ENCODE data around the gene APCDD1L. TPM values are rescaled to one million over a fixed set of nuclear protein-coding genes. Genes with fewer than 3 reads are reported as not detected.
"Not testable (repeated sequence)": the region's sequence is repeated elsewhere in the genome, so short reads cannot be mapped to it uniquely, and the experiment has no call there.

APCDD1L gene
- total RNA-seq, 1 donor from 2014 or later, result not detected

DNA sequence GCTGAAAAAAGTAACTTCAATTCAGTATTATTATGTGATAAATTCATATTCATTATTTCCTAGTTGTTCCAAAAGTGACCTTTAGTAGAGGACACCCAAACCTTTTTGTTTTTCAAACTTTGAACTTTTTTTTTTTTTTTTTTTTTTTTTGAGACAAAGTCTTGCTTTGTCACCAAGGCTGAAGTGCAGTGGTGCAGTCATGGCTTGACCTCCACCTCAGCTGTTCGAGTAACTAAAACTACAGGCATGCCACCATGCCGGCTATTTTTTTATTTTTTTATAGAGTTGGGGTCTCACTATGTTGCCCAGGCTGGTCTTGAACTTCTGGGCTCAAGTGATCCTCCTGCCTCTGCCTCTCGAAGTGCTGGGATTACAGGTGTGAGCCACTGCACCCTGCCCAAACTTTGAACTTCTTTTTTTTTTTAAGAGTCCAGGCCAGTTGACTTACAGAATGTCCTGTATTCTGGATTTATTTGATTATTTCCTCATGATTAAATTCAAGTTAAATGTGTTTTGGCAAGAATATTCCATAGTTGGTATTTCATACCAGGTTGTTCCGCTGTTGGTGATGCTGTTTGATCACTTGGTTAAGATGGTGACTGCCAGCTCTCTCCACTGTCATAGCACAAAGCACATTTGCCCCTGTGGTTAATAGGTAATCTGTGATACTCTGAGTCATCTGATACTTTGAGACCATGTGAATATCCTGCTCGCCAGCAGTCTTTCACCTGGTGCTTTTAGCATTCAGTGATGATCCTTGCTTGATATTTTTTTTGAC, 78.1 kb downstream of the APCDD1L start:
- Mint-ChIP-seq H3K9me3 (no peaks in the 10 kb centered on the region), H3K4me1 (peaks cover 36% of the 10 kb centered on the region), H3K4me3 (no peak overlapping the region), H3K27ac (peak overlapping the region; percentile 16), H3K27me3 (no peaks in the 10 kb centered on the region), H3K36me3 (ENCODE audit: low read depth) (peaks cover 36% of the 10 kb centered on the region)
- DNase-seq, result no peak
- intact Hi-C loops (cut with micrococcal nuclease), result no loop called here

- H3K27ac Mint-ChIP-seq, result no peak overlapping the region
- H3K4me3 Mint-ChIP-seq, result no peak overlapping the region
- intact Hi-C loops (cut with micrococcal nuclease), result no loop called here
Observed at GRCh38 chr20:58435237-58435636, 80.0 kb downstream of the APCDD1L start.

DNA sequence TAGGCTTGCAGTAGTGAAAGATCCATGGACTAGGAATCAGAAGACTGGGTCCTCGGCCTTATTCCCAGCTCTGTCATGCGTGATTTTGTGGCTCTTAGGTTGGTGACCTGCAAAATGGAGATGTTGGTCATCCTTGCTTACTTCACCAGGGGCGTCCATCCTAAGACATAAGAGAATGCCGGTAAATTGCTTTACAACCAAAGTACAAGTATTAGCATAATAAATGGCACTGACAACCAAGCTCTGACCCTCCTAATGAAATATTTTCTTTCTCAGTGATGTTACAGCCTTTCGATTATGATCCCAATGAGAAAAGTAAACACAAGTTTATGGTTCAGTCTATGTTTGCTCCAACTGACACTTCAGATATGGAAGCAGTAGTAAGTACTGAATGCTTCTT, 80.9 kb downstream of the APCDD1L start:
- peaks cover 35% of the 10 kb centered on the region for H3K36me3 Mint-ChIP-seq (ENCODE audit: low read depth)
- peaks cover 33% of the 10 kb centered on the region for H3K4me1 Mint-ChIP-seq

More at GRCh38 chr20:58435237-58435636, 80.0 kb downstream of the APCDD1L start:
- H3K9me3 Mint-ChIP-seq, result no peaks in the 10 kb centered on the region
- H3K36me3 Mint-ChIP-seq (ENCODE audit: low read depth), result peaks cover 40% of the 10 kb centered on the region
- H3K4me1 Mint-ChIP-seq, result peaks cover 36% of the 10 kb centered on the region
- DNase-seq, result no peak
- H3K27me3 Mint-ChIP-seq, result no peaks in the 10 kb centered on the region

GRCh38 chr20:58433759-58434158, 81.4 kb downstream of the APCDD1L start:
- Mint-ChIP-seq H3K27ac (no peak overlapping the region), H3K4me1 (peaks cover 32% of the 10 kb centered on the region), H3K9me3 (no peaks in the 10 kb centered on the region), H3K4me3 (no peak overlapping the region), H3K36me3 (ENCODE audit: low read depth) (peaks cover 36% of the 10 kb centered on the region), H3K27me3 (no peaks in the 10 kb centered on the region)
- DNase-seq, result no peak
- intact Hi-C loops (cut with micrococcal nuclease), result no loop called here

More for the DNA sequence above, 80.9 kb downstream of the APCDD1L start:
- intact Hi-C loops (cut with micrococcal nuclease), result no loop called here
- H3K9me3 Mint-ChIP-seq, result no peaks in the 10 kb centered on the region
- H3K27me3 Mint-ChIP-seq, result no peaks in the 10 kb centered on the region
- no peak for DNase-seq
- H3K4me3 Mint-ChIP-seq, result no peak overlapping the region
- no peak overlapping the region for H3K27ac Mint-ChIP-seq

- Mint-ChIP-seq H3K27me3 (no peaks in the 10 kb centered on the region), H3K4me1 (peaks cover 31% of the 10 kb centered on the region), H3K4me3 (no peak overlapping the region), H3K36me3 (ENCODE audit: low read depth) (peaks cover 36% of the 10 kb centered on the region), H3K9me3 (no peaks in the 10 kb centered on the region), H3K27ac (peak overlapping the region; percentile 49)
- DNase-seq, result no peak
- intact Hi-C loops (cut with micrococcal nuclease), result no loop called here
Observed at GRCh38 chr20:58433029-58433647, 82.1 kb downstream of the APCDD1L start.

DNA sequence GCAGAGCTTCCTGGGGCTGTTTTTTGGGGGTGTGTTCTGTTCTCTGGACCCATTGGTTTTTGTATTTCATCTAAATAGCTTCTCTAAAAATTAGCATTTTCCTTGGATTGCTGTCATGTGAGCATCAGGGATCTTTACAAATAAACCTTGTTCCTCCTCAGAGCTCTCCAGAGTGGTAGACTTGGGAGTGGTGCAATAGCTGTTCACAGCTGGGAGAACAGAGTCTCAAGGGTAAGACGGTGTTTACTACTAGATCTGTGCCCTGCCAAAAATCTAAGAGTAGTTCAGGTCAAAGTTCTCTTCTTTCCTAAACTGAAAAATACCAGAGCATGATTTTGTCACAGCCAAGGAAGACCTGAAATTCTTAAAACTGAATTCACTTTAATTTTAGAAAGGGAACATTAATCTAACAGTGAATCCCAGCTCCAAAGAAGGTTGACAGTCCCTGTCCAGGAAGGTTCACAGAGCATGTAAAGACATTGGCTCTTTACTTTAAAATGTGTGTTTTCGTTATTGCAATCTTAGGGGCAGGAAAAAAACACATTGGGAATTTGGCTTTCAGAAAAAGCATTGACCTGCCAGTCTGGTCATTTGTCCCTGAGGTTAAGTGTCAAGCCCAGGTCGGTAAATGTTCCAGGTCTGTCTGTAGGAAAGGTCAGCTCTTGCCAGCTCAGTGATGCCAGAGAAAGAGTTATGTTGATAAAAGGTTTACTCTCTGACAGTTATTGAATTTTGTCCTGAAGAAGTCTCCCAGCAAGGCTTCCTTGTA, 82.8 kb downstream of the APCDD1L start:
- DNase-seq, result no peak
- H3K4me1 Mint-ChIP-seq, result peaks cover 29% of the 10 kb centered on the region
- no peak overlapping the region for H3K4me3 Mint-ChIP-seq
- intact Hi-C loops (cut with micrococcal nuclease), result no loop called here
- peaks cover 30% of the 10 kb centered on the region for H3K36me3 Mint-ChIP-seq (ENCODE audit: low read depth)
- H3K27ac Mint-ChIP-seq, result no peak overlapping the region
- H3K27me3 Mint-ChIP-seq, result no peaks in the 10 kb centered on the region
- H3K9me3 Mint-ChIP-seq, result no peaks in the 10 kb centered on the region

- H3K4me3 Mint-ChIP-seq, result no peak overlapping the region
- H3K9me3 Mint-ChIP-seq, result no peaks in the 10 kb centered on the region
- peaks cover 28% of the 10 kb centered on the region for H3K36me3 Mint-ChIP-seq (ENCODE audit: low read depth)
- intact Hi-C loops (cut with micrococcal nuclease), result no loop called here
- peaks cover 28% of the 10 kb centered on the region for H3K4me1 Mint-ChIP-seq
- no peak for DNase-seq
- H3K27me3 Mint-ChIP-seq, result no peaks in the 10 kb centered on the region
- no peak overlapping the region for H3K27ac Mint-ChIP-seq
Observed at GRCh38 chr20:58431134-58431533, 84.1 kb downstream of the APCDD1L start.

DNA sequence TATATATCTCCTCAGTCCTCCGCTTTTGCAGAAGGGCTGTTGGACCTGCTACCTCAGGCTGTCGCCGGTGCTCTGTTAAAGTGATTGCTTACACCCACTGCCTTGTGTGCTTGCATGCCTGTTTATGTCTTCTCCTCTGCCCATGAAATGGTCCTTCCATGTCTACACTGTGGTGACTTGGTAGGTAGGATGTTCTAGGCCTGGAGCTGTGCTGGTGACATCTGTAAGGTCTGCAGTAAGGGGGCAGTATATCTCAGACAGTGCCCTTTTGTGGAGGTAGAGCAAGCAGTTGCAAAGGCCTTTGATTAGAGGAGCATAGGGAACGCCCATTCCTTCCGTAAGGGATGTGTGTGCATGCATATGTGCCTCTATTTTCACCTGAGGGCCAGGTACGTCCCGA, 85.9 kb downstream of the APCDD1L start:
- Mint-ChIP-seq H3K27ac (no peak overlapping the region), H3K9me3 (no peaks in the 10 kb centered on the region), H3K27me3 (no peaks in the 10 kb centered on the region), H3K36me3 (ENCODE audit: low read depth) (peaks cover 28% of the 10 kb centered on the region), H3K4me3 (no peak overlapping the region), H3K4me1 (peaks cover 28% of the 10 kb centered on the region)
- intact Hi-C loops (cut with micrococcal nuclease), result no loop called here
- no peak for DNase-seq

DNA sequence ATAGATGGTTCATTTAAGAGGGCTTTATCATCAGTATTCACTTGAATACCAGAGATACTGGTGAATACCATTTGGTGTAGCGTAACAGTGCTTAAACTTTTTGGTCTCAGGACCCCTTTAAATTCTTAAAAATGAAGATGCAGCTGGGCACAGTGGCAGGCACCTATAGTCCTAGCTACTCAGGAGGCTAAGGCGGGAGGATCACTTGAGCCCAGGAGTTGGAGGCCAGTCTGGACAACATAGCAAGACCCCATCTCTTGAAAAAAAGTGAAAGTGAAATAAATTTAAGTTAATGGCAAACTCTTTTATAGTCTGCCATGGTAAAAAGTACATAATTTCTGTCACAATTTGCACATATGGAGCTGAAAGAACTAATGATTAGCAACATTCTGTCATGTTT, 86.8 kb downstream of the APCDD1L start:
- Mint-ChIP-seq H3K4me1 (peaks cover 23% of the 10 kb centered on the region), H3K27ac (no peak overlapping the region), H3K36me3 (ENCODE audit: low read depth) (peaks cover 32% of the 10 kb centered on the region), H3K4me3 (no peak overlapping the region), H3K27me3 (no peaks in the 10 kb centered on the region), H3K9me3 (no peaks in the 10 kb centered on the region)
- no peak for DNase-seq
- intact Hi-C loops (cut with micrococcal nuclease), result no loop called here

GRCh38 chr20:58427571-58427970, 87.6 kb downstream of the APCDD1L start:
- DNase-seq; H3K27me3 Mint-ChIP-seq; H3K9me3 Mint-ChIP-seq; H3K27ac Mint-ChIP-seq; H3K4me3 Mint-ChIP-seq; intact Hi-C loops (cut with micrococcal nuclease): not testable (repeated sequence)
- peaks cover 15% of the 10 kb centered on the region for H3K4me1 Mint-ChIP-seq
- peaks cover 31% of the 10 kb centered on the region for H3K36me3 Mint-ChIP-seq (ENCODE audit: low read depth)

GRCh38 chr20:58424218-58424969, 90.8 kb downstream of the APCDD1L start:
- peaks cover 45% of the 10 kb centered on the region for H3K36me3 Mint-ChIP-seq (ENCODE audit: low read depth)
- H3K9me3 Mint-ChIP-seq, result no peaks in the 10 kb centered on the region
- intact Hi-C loops (cut with micrococcal nuclease), result no loop called here
- H3K4me1 Mint-ChIP-seq, result peaks cover 8% of the 10 kb centered on the region
- H3K27ac Mint-ChIP-seq, result no peak overlapping the region
- DNase-seq, result no peak
- H3K4me3 Mint-ChIP-seq, result no peak overlapping the region
- H3K27me3 Mint-ChIP-seq, result no peaks in the 10 kb centered on the region

DNA sequence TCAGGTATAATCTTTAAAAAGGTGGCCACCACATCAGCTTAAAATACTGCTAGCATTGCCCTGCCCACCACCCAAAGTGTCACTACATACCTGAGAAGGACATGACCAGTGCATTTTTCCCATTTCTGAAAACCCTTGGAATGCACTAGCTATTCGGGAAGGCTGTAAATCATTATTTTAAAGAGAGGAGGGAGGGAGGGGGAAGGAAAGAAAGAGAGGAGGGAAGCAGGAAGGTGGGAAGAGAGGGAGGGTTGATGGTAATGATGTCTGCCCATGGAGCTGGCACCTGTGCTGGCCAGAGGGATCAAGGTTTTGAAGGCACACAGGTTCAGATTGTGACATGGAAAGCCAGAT, 93.7 kb downstream of the APCDD1L start:
- Mint-ChIP-seq H3K4me3 (no peak overlapping the region), H3K27ac (no peak overlapping the region), H3K4me1 (peaks cover 16% of the 10 kb centered on the region), H3K9me3 (no peaks in the 10 kb centered on the region), H3K36me3 (ENCODE audit: low read depth) (peaks cover 50% of the 10 kb centered on the region), H3K27me3 (no peaks in the 10 kb centered on the region)
- no peak for DNase-seq
- intact Hi-C loops (cut with micrococcal nuclease), result no loop called here

- no peak overlapping the region for H3K27ac Mint-ChIP-seq
- H3K36me3 Mint-ChIP-seq (ENCODE audit: low read depth), result peaks cover 52% of the 10 kb centered on the region
- intact Hi-C loops (cut with micrococcal nuclease), result no loop called here
- no peaks in the 10 kb centered on the region for H3K27me3 Mint-ChIP-seq
- no peak overlapping the region for H3K4me3 Mint-ChIP-seq
- no peak for DNase-seq
- H3K9me3 Mint-ChIP-seq, result no peaks in the 10 kb centered on the region
- H3K4me1 Mint-ChIP-seq, result peaks cover 20% of the 10 kb centered on the region
Observed at GRCh38 chr20:58420798-58421496, 94.3 kb downstream of the APCDD1L start.
